ENCODE measurements around the gene PRSS56. TPM values are rescaled to one million over a fixed set of nuclear protein-coding genes. Genes with fewer than 3 reads are reported as not detected.

The PRSS56 gene
- polyA plus RNA-seq, 1 donor (not counting 4 experiments of a cell fraction or from before 2014, with no cell fraction given): not detected

DNA sequence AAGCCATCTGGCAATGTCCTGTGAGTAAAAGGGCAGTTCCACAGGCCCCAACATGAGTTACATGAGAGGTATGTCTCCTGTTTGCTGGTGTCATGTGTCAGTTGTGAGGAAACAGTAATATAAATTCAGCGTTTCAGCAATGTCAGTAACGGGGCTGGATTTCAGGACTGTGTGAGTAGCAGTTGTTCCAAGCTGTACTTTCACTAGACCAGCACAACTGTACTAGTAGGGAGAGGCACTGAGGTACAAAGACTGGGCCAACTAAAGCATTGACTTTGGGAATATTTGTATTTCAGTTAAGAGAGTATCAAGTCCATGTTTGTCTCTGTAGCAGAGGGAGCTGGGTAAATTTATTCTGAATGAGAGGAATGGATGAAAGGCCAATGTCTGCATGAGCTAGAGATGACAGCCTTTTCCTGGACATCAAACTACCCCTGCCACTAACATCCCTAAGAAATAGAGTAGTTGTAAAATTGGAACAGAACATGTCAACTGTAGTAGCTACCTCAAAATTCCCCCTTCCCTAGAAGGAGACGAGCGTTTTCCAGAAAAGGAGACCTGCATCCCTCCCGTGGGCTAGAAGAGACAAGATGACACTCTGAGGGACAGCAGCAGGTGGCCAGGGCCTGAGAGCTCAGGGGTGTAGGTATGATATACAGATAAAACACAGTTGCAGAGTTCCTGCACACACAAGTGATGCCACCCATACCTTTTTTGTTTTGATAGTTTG, 54.7 kb downstream of the PRSS56 start:
- H2AFZ ChIP-seq (ENCODE audit: control insufficient read depth, low read length): no peak overlapping the region
- dilution Hi-C loops (cut with MboI; ENCODE audit: extremely low pct_ligation_motif_present, low sequenced_read_pairs): no loop called here
- H3K4me1 ChIP-seq (ENCODE audit: control insufficient read depth, extremely low read depth, insufficient read depth, low read length): no peaks in the 10 kb centered on the region
- H3K9ac ChIP-seq (ENCODE audit: control insufficient read depth, extremely low read depth, insufficient read depth, low read length): no peak overlapping the region
- H4K20me1 ChIP-seq (ENCODE audit: control insufficient read depth, extremely low read depth, insufficient read depth, low read length): no peaks in the 10 kb centered on the region
- no peak overlapping the region for H3K4me3 ChIP-seq (ENCODE audit: control insufficient read depth in 2 of 3, extremely low read depth in 1 of 3, insufficient read depth in 2 of 3, low read depth in 1 of 3, low read length in 3 of 3)
- no peaks in the 10 kb centered on the region for H3K9me1 ChIP-seq (ENCODE audit: control insufficient read depth, extremely low read depth, insufficient read depth, low read length)
- H3K4me2 ChIP-seq (ENCODE audit: control insufficient read depth, extremely low read depth, insufficient read depth, low read depth, low read length): no peak overlapping the region
- peaks cover 2 to 17% of the 10 kb centered on the region in 2 experiments for H3K36me3 ChIP-seq (ENCODE audit: control insufficient read depth in 2 of 2, extremely low read depth in 1 of 2, insufficient read depth in 2 of 2, low read length in 2 of 2)
- H3K27me3 ChIP-seq (ENCODE audit: control insufficient read depth, extremely low read depth, insufficient read depth, low read length): no peaks in the 10 kb centered on the region
- FAIRE-seq (no peak), DNase-seq (ENCODE audit: low read depth, low spot score) (no peak)
- H3K27ac ChIP-seq (ENCODE audit: control insufficient read depth, insufficient read depth, low read length): no peak overlapping the region
- no peaks in the 10 kb centered on the region for H3K9me3 ChIP-seq (ENCODE audit: control insufficient read depth, low read depth, low read length)
- TF ChIP-seq, protein P1, sequence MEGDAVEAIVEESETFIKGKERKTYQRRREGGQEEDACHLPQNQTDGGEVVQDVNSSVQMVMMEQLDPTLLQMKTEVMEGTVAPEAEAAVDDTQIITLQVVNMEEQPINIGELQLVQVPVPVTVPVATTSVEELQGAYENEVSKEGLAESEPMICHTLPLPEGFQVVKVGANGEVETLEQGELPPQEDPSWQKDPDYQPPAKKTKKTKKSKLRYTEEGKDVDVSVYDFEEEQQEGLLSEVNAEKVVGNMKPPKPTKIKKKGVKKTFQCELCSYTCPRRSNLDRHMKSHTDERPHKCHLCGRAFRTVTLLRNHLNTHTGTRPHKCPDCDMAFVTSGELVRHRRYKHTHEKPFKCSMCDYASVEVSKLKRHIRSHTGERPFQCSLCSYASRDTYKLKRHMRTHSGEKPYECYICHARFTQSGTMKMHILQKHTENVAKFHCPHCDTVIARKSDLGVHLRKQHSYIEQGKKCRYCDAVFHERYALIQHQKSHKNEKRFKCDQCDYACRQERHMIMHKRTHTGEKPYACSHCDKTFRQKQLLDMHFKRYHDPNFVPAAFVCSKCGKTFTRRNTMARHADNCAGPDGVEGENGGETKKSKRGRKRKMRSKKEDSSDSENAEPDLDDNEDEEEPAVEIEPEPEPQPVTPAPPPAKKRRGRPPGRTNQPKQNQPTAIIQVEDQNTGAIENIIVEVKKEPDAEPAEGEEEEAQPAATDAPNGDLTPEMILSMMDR (optimal IDR thresholded peaks at IDR 0.05 in 1 of 3, IDR thresholded peaks at IDR 0.05 in 1 of 3, conservative IDR thresholded peaks at IDR 0.05 in 1 of 3; ENCODE audit: extremely low read depth in 1 of 3, insufficient read depth in 2 of 3, low read length in 3 of 3): no peak
- no peak for TF ChIP-seq EZH2 (IDR thresholded peaks at IDR 0.05; ENCODE audit: low read length)
- H3K79me2 ChIP-seq (ENCODE audit: control insufficient read depth, insufficient read depth, low read length): no peaks in the 10 kb centered on the region

Other genes with a start within 250 kb of the PRSS56 start
- gene ALPP, start 141.6 kb upstream of the PRSS56 start, polyA plus RNA-seq: not detected in 3 replicates
- gene ALPG, start 113.5 kb upstream of the PRSS56 start, polyA plus RNA-seq: not detected in 3 replicates
- gene ALPI, start 64.2 kb upstream of the PRSS56 start, polyA plus RNA-seq: not detected in 3 replicates
- gene ECEL1, start 32.6 kb upstream of the PRSS56 start, polyA plus RNA-seq: not detected in 3 replicates
- not detected in 3 replicates for gene CHRND, start 5.8 kb downstream of the PRSS56 start, polyA plus RNA-seq
- gene CHRNG, start 19.3 kb downstream of the PRSS56 start, polyA plus RNA-seq: not detected in 3 replicates
- gene TIGD1, start 30.2 kb downstream of the PRSS56 start, polyA plus RNA-seq: 0.67 to 2.3 TPM (median 1.7 TPM) in 3 replicates
- gene EIF4E2, start 30.3 kb downstream of the PRSS56 start, polyA plus RNA-seq: 41.5 to 82.7 TPM (median 79.2 TPM) in 3 replicates
- not detected in 3 replicates for gene EFHD1, start 113.2 kb downstream of the PRSS56 start, polyA plus RNA-seq
- gene GIGYF2, start 176.9 kb downstream of the PRSS56 start, polyA plus RNA-seq: 27.1 to 35.5 TPM (median 32.8 TPM) in 3 replicates